ENCODE data around the gene TRAPPC2L.

- TF ChIP-seq CTCF (IDR thresholded peaks at IDR 0.05) = no peak
- TF ChIP-seq POLR2A (IDR thresholded peaks at IDR 0.05) = no peak
These were observed 36.4 kb upstream of the TRAPPC2L start for GRCh38 chr16:88820385-88821025.
